ENCODE results near the gene ADTRP.

Gene ADTRP

GRCh38 chr6:11754625-11755271, 23.9 kb downstream of the ADTRP start:
- DNase-seq: no peak

- DNase-seq: no peak
Observed at GRCh38 chr6:11753798-11754197, 24.8 kb downstream of the ADTRP start.

- no peak for DNase-seq
Observed at GRCh38 chr6:11752360-11752759, 26.2 kb downstream of the ADTRP start.

- no peak for DNase-seq
Observed at GRCh38 chr6:11750682-11751081, 27.9 kb downstream of the ADTRP start.

GRCh38 chr6:11748591-11749210, 29.9 kb downstream of the ADTRP start:
- no peak for DNase-seq

GRCh38 chr6:11747021-11747420, 31.6 kb downstream of the ADTRP start:
- DNase-seq: no peak

- no peak for DNase-seq
Observed at GRCh38 chr6:11744753-11745152, 33.9 kb downstream of the ADTRP start.

GRCh38 chr6:11744101-11744500, 34.5 kb downstream of the ADTRP start:
- no peak for DNase-seq

GRCh38 chr6:11740875-11741274, 37.7 kb downstream of the ADTRP start:
- no peak for DNase-seq

GRCh38 chr6:11738661-11739375, 39.8 kb downstream of the ADTRP start:
- DNase-seq: no peak

- DNase-seq: no peak
Observed at GRCh38 chr6:11738234-11738633, 40.4 kb downstream of the ADTRP start.

GRCh38 chr6:11736601-11737000, 42.0 kb downstream of the ADTRP start:
- no peak for DNase-seq

- DNase-seq: no peak
Observed at GRCh38 chr6:11734861-11735613, 43.6 kb downstream of the ADTRP start.

- no peak for DNase-seq
Observed at GRCh38 chr6:11732036-11732631, 46.5 kb downstream of the ADTRP start.

GRCh38 chr6:11731423-11731822, 47.2 kb downstream of the ADTRP start:
- DNase-seq: no peak

- DNase-seq: no peak
Observed at GRCh38 chr6:11730641-11731040, 48.0 kb downstream of the ADTRP start.

GRCh38 chr6:11729076-11729475, 49.5 kb downstream of the ADTRP start:
- no peak for DNase-seq

- DNase-seq: no peak
Observed at GRCh38 chr6:11727998-11728961, 50.3 kb downstream of the ADTRP start.

- DNase-seq: no peak
Observed at GRCh38 chr6:11727346-11727997, 51.1 kb downstream of the ADTRP start.

GRCh38 chr6:11724286-11724685, 54.3 kb downstream of the ADTRP start:
- DNase-seq: no peak
